ENCODE measurements around the gene PABPC3.
A peak's percentile ranks its signal among the peaks of the same experiment; 100 is the strongest.

Gene PABPC3

DNA sequence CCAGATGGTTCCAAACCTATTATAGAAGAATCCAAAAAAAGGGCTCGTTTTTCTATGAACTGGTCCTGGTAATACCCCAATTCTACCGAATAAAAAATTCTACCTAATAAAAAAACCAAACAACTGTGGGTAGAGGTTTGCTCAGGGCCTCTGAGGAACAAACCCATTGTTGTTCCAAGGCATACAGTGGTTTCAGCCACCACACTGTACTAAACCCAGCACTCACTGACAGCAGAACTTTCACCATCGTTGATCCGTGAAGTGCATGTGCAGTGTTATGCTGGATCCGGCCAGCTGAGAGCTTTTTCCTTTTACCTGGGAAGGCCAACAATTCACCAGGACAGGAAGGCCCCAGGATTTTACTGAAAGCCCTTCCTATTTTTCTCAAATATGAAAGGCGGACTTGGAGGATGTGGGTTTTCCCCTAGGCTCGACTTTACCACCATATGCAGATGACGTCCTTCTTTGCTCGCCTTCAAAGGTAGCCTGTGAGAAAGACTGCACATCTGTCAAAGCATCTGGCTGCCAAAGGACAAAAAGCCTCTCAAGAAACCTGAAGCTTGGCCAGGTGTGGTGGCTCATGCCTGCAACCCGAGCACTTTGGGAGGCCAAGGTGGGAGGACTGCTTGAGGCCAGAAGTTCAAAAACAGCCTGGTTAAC, 7.2 kb upstream of the PABPC3 start:
- Histone ChIP-seq H3K36me3 (ENCODE audit: insufficient read depth, low read length) (no peaks in the 10 kb centered on the region), H3K4me3 (no peak overlapping the region), H3K9me3 (ENCODE audit: low read depth, low read length) (no peaks in the 10 kb centered on the region), H3K9ac (ENCODE audit: insufficient read length) (no peak overlapping the region), H3K27ac (no peak overlapping the region)
- TF ChIP-seq POLR2AphosphoS5 (IDR thresholded peaks at IDR 0.05; ENCODE audit: borderline replicate concordance, low read depth, low read length) (no peak), FOXP2 (optimal IDR thresholded peaks at IDR 0.05; ENCODE audit: control extremely low read depth, extremely low read length, insufficient read depth) (no peak), EZH2 (IDR thresholded peaks at IDR 0.05) (no peak)
- DNase-seq (ENCODE audit: low read depth, low spot score), result no peak

DNA sequence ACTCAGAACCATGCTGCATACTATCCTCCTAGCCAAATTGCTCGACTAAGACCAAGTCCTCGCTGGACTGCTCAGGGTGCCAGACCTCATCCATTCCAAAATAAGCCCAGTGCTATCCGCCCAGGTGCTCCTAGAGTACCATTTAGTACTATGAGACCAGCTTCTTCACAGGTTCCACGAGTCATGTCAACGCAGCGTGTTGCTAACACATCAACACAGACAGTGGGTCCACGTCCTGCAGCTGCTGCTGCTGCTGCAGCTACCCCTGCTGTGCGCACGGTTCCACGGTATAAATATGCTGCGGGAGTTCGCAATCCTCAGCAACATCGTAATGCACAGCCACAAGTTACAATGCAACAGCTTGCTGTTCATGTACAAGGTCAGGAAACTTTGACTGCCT, 1.5 kb downstream of the PABPC3 start:
- DNase-seq (ENCODE audit: low read depth, low spot score), result no peak
- H3K9me3 ChIP-seq (ENCODE audit: low read depth, low read length), result no peaks in the 10 kb centered on the region
- no peak overlapping the region for H3K27ac ChIP-seq
- H3K4me3 ChIP-seq, result no peak overlapping the region
- TF ChIP-seq EZH2 (IDR thresholded peaks at IDR 0.05), result no peak
- no peak for TF ChIP-seq FOXP2 (optimal IDR thresholded peaks at IDR 0.05; ENCODE audit: control extremely low read depth, extremely low read length, insufficient read depth)
- no peak for TF ChIP-seq POLR2AphosphoS5 (IDR thresholded peaks at IDR 0.05; ENCODE audit: borderline replicate concordance, low read depth, low read length)
- no peak overlapping the region for H3K9ac ChIP-seq (ENCODE audit: insufficient read length)
- H3K36me3 ChIP-seq (ENCODE audit: insufficient read depth, low read length), result no peaks in the 10 kb centered on the region

DNA sequence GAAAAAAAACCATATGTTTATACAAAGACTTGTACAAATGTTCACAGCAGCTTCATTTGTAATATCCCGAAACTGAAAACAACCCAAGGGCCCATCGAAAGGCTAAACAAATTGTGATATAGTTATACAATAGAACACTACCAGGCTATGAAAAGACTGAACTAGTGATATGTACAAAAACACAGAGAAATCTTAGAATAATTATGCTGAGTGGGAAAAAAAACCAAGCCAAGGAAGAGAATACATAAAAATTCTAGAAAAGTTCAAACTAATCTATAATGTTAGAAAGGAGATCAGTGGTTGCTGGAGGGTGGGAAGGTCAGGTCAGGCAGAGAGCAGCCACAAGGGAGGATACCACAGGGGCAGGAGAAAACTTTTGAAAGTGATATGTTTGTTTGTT, 7.8 kb downstream of the PABPC3 start:
- no peak for DNase-seq (ENCODE audit: low read depth, low spot score)
- no peak overlapping the region for H3K4me3 ChIP-seq
- H3K9ac ChIP-seq (ENCODE audit: insufficient read length), result no peak overlapping the region
- H3K36me3 ChIP-seq (ENCODE audit: insufficient read depth, low read length), result no peaks in the 10 kb centered on the region
- no peak overlapping the region for H3K27ac ChIP-seq
- H3K9me3 ChIP-seq (ENCODE audit: low read depth, low read length), result no peaks in the 10 kb centered on the region
- TF ChIP-seq EZH2 (IDR thresholded peaks at IDR 0.05), result no peak

DNA sequence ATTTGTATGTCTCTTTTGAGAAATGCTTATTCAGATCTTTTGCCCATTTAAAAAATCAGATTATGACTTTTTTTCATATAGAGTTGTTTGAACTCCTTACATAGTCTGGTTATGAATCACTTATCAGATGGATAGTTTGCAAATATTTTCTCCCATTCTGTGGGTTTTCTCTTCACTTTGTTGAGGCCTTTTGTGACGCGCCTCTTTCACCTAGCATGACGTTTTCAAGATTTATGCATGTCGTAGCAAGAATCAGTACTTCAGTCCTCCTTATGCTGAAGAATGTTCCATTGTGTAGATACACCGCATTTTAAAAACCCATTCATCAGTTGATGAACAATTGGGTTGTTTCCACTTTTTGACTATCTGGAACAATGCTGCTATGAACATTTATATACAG, 13.4 kb downstream of the PABPC3 start:
- Histone ChIP-seq H3K27ac (no peak overlapping the region), H3K9ac (ENCODE audit: insufficient read length) (no peak overlapping the region), H3K4me3 (no peak overlapping the region), H3K9me3 (ENCODE audit: low read depth, low read length) (no peaks in the 10 kb centered on the region), H3K36me3 (ENCODE audit: insufficient read depth, low read length) (no peaks in the 10 kb centered on the region)
- no peak for TF ChIP-seq POLR2AphosphoS5 (IDR thresholded peaks at IDR 0.05; ENCODE audit: borderline replicate concordance, low read depth, low read length)
- TF ChIP-seq FOXP2 (optimal IDR thresholded peaks at IDR 0.05; ENCODE audit: control extremely low read depth, extremely low read length, insufficient read depth), result no peak
- no peak for TF ChIP-seq EZH2 (IDR thresholded peaks at IDR 0.05)
- DNase-seq (ENCODE audit: low read depth, low spot score), result no peak

DNA sequence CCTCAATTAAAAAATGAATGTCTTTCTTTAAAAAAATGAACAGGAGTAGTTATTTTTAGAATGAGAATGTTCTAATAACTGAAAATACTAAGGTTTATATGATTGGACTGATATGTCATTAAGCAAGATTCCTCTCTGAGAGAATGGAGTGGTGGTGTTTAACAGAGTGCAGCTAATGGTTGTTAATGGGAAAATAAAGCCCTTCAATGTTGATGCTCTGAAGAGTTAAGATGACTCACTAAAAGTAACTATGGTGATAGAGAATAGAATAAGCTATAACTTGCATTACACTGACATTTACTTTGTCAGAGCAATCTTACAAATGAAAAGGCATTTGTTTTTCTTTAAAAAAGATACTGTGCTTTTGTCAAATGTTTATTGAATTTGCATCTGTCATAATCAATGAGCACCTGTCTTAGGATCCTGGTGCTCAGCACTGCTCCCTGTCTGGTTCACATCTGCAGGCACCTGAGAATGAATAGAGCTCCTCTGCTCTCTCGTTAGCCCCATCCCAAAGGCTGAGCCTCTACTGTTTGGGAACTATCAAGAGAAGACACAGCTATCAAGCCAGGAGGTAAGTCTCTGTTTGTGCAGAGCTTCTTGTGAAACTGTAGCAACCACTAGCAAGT, 15.1 kb downstream of the PABPC3 start:
- Histone ChIP-seq H3K4me3 (no peak overlapping the region), H3K9me3 (ENCODE audit: low read depth, low read length) (no peaks in the 10 kb centered on the region), H3K36me3 (ENCODE audit: insufficient read depth, low read length) (no peaks in the 10 kb centered on the region), H3K9ac (ENCODE audit: insufficient read length) (no peak overlapping the region), H3K27ac (no peak overlapping the region)
- TF ChIP-seq EZH2 (IDR thresholded peaks at IDR 0.05) (no peak), POLR2AphosphoS5 (IDR thresholded peaks at IDR 0.05; ENCODE audit: borderline replicate concordance, low read depth, low read length) (no peak)
- no peak for DNase-seq (ENCODE audit: low read depth, low spot score)

DNA sequence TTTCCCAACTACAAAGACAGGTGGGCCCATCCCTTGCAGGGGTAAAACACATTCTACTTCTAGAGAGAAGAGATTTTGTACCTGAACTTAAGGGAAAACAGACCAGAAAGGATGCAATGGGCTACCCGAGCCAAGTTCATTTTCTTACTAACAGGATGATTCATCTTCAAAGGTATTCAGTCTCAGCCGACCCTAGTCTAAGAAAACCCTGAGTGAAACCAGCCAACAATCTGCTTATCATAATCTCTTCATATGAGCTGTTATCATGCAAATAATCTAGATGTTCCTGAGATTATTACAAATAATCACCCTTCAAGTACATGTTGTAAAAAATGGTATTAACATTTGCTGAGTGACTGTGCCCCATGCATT, 15.6 kb downstream of the PABPC3 start:
- DNase-seq (ENCODE audit: low read depth, low spot score), result no peak
- Histone ChIP-seq H3K4me3 (no peak overlapping the region), H3K9me3 (ENCODE audit: low read depth, low read length) (no peaks in the 10 kb centered on the region), H3K27ac (no peak overlapping the region), H3K36me3 (ENCODE audit: insufficient read depth, low read length) (no peaks in the 10 kb centered on the region), H3K9ac (ENCODE audit: insufficient read length) (no peak overlapping the region)
- TF ChIP-seq POLR2AphosphoS5 (IDR thresholded peaks at IDR 0.05; ENCODE audit: borderline replicate concordance, low read depth, low read length) (no peak), EZH2 (IDR thresholded peaks at IDR 0.05) (no peak), FOXP2 (optimal IDR thresholded peaks at IDR 0.05; ENCODE audit: control extremely low read depth, extremely low read length, insufficient read depth) (no peak)

DNA sequence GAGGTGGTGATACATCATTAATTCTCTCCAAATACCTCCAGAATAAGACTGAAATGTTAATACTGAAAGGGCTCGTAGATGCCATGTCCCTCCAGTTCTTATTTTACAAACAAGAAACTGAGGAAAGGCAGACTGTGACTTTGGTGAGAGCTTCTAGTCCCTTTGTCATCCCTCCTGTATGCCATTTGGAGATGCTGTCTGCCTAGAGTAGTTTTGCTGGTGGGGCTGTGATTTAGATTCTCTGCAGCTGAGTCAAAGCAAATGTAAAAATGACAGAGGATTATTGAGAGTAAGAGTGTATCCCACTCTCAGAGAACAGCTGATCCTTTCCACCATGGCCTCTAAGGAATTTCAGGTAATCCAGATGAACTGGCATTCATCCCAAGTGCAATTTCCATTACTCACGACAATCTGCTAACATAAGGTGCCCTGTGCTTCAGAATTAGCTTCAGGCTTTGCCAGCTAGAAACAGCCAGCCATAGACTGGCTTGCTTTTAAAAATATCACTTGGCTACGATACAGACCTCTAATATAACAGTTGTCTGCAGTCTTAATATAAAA, 16.8 kb downstream of the PABPC3 start:
- H3K27ac ChIP-seq, result no peak overlapping the region
- TF ChIP-seq FOXP2 (optimal IDR thresholded peaks at IDR 0.05; ENCODE audit: control extremely low read depth, extremely low read length, insufficient read depth), result no peak
- no peak for TF ChIP-seq EZH2 (IDR thresholded peaks at IDR 0.05)
- TF ChIP-seq POLR2AphosphoS5 (IDR thresholded peaks at IDR 0.05; ENCODE audit: borderline replicate concordance, low read depth, low read length), result no peak
- no peak for DNase-seq (ENCODE audit: low read depth, low spot score)
- no peaks in the 10 kb centered on the region for H3K36me3 ChIP-seq (ENCODE audit: insufficient read depth, low read length)
- no peak overlapping the region for H3K9ac ChIP-seq (ENCODE audit: insufficient read length)
- no peak overlapping the region for H3K4me3 ChIP-seq
- no peaks in the 10 kb centered on the region for H3K9me3 ChIP-seq (ENCODE audit: low read depth, low read length)

DNA sequence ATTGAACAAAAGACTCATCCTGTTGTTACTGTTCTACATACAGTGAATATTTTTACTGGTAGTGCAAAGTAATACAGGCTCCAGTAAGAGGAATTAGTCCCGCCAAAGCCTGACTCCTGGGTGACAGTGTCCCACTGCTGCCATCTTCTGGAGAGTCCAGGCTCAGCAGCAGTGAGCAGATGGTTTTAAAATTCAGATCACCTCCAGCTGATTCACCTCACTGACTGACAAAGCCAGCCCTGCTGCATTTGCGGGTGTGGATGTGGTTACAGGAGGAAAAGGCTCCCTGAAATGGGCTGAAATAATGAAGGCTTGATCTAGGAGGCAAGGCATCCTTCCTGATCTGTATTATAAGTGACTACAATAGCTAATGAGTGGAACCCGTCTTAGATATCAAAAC, 18.3 kb downstream of the PABPC3 start:
- H3K9ac ChIP-seq (ENCODE audit: insufficient read length), result no peak overlapping the region
- peak; percentile 67 for DNase-seq (ENCODE audit: low read depth, low spot score)
- H3K27ac ChIP-seq, result no peak overlapping the region
- H3K36me3 ChIP-seq (ENCODE audit: insufficient read depth, low read length), result no peaks in the 10 kb centered on the region
- TF ChIP-seq FOXP2 (optimal IDR thresholded peaks at IDR 0.05; ENCODE audit: control extremely low read depth, extremely low read length, insufficient read depth), result no peak
- TF ChIP-seq EZH2 (IDR thresholded peaks at IDR 0.05), result no peak
- TF ChIP-seq POLR2AphosphoS5 (IDR thresholded peaks at IDR 0.05; ENCODE audit: borderline replicate concordance, low read depth, low read length), result no peak
- no peaks in the 10 kb centered on the region for H3K9me3 ChIP-seq (ENCODE audit: low read depth, low read length)
- 0 out of 2 replicates have a peak overlapping the region, but pooled peaks have one; percentile 34 for H3K4me3 ChIP-seq

DNA sequence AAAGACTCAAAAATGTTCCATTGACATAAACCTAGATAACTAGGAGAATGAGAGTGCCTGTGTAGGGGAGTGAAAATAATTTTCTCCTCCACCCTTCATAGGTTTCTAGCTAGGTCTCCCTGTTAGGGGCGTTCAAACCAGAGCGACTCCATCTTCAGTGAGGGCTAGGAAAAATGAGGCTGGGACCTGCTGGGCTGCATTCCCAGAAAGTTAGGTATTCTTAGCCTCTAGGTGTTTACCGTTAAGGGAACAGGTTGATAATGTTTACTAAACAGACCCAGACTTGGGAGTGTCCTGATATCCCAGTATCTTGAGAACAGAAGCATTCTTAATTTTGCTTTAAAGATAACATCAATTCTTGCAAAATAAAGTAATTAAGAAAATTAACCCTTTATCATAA, 20.1 kb downstream of the PABPC3 start:
- DNase-seq (ENCODE audit: low read depth, low spot score), result no peak
- Histone ChIP-seq H3K9me3 (ENCODE audit: low read depth, low read length) (no peaks in the 10 kb centered on the region), H3K27ac (no peak overlapping the region), H3K36me3 (ENCODE audit: insufficient read depth, low read length) (no peaks in the 10 kb centered on the region), H3K9ac (ENCODE audit: insufficient read length) (no peak overlapping the region), H3K4me3 (no peak overlapping the region)
- TF ChIP-seq POLR2AphosphoS5 (IDR thresholded peaks at IDR 0.05; ENCODE audit: borderline replicate concordance, low read depth, low read length) (no peak), EZH2 (IDR thresholded peaks at IDR 0.05) (no peak), FOXP2 (optimal IDR thresholded peaks at IDR 0.05; ENCODE audit: control extremely low read depth, extremely low read length, insufficient read depth) (no peak)
